Measurements from ENCODE around the gene CYFIP1. TPM values are rescaled to one million over a fixed set of nuclear protein-coding genes. Genes with fewer than 3 reads are reported as not detected.

The CYFIP1 gene
- total RNA-seq, 1 donor from 2014 or later, result 16.4 TPM

- CTCF ChIA-PET, result no interaction called here
These were observed 102.1 kb downstream of the CYFIP1 start for GRCh38 chr15:22878103-22878502.

GRCh38 chr15:22877607-22878006 lies 102.6 kb downstream of the CYFIP1 start:
- TF ChIP-seq CTCF (IDR thresholded peaks at IDR 0.05), result no peak
- ChIA-PET POLR2A (no interaction called here), CTCF (no interaction called here)
- H3K36me3 Mint-ChIP-seq (ENCODE audit: low read depth), result peaks cover 4% of the 10 kb centered on the region
- no peak overlapping the region for H3K27ac Mint-ChIP-seq
- H3K27me3 Mint-ChIP-seq, result no peaks in the 10 kb centered on the region
- H3K9me3 Mint-ChIP-seq, result no peaks in the 10 kb centered on the region
- H3K4me1 Mint-ChIP-seq, result peaks cover 4% of the 10 kb centered on the region
- H3K4me3 Mint-ChIP-seq, result no peak overlapping the region
- no peak for ATAC-seq (ENCODE audit: low read depth)
- intact Hi-C loops (cut with micrococcal nuclease), result no loop called here
- no peak for DNase-seq

More at GRCh38 chr15:22878103-22878502, 102.1 kb downstream of the CYFIP1 start:
- no peak overlapping the region for H3K4me3 Mint-ChIP-seq
- H3K27ac Mint-ChIP-seq, result no peak overlapping the region
- peaks cover 4% of the 10 kb centered on the region for H3K36me3 Mint-ChIP-seq (ENCODE audit: low read depth)
- no peaks in the 10 kb centered on the region for H3K9me3 Mint-ChIP-seq
- intact Hi-C loops (cut with micrococcal nuclease), result no loop called here
- TF ChIP-seq CTCF (IDR thresholded peaks at IDR 0.05), result no peak
- H3K27me3 Mint-ChIP-seq, result no peaks in the 10 kb centered on the region
- H3K4me1 Mint-ChIP-seq, result peaks cover 3% of the 10 kb centered on the region
- POLR2A ChIA-PET, result no interaction called here
- DNase-seq, result no peak
- no peak for ATAC-seq (ENCODE audit: low read depth)

- intact Hi-C loops (cut with micrococcal nuclease), result no loop called here
- ATAC-seq (ENCODE audit: low read depth), result no peak
- ChIA-PET CTCF (no interaction called here), POLR2A (no interaction called here)
- Mint-ChIP-seq H3K4me3 (no peak overlapping the region), H3K27me3 (no peaks in the 10 kb centered on the region), H3K9me3 (no peaks in the 10 kb centered on the region), H3K36me3 (ENCODE audit: low read depth) (peaks cover 4% of the 10 kb centered on the region), H3K4me1 (peaks cover 4% of the 10 kb centered on the region), H3K27ac (no peak overlapping the region)
- TF ChIP-seq CTCF (IDR thresholded peaks at IDR 0.05), result no peak
- no peak for DNase-seq
These were observed 103.1 kb downstream of the CYFIP1 start for GRCh38 chr15:22877117-22877516.

GRCh38 chr15:22874966-22875365 lies 105.2 kb downstream of the CYFIP1 start:
- H3K27ac Mint-ChIP-seq, result no peak overlapping the region
- intact Hi-C loops (cut with micrococcal nuclease), result no loop called here

DNA sequence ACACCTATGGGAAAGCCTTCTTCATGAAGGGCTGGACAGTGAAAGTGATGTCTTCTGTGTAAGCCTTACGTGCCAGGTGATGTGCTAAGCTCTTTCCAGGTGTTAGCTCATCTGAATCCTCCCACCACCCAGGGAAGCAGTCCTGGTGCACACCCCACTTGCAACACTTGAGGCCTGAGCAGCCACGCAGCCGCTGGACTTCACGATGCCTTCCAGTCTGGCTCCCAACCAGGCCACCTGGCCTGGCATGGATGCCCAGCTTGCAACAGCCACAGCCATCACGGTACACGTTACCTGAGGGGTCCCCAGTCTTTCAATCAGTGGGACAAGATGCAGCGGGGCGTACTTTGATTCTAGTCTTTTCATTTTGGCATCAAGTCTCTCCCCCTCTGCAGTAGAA lies 105.9 kb downstream of the CYFIP1 start:
- ChIA-PET POLR2A (no interaction called here), CTCF (no interaction called here)
- Mint-ChIP-seq H3K36me3 (ENCODE audit: low read depth) (peaks cover 23% of the 10 kb centered on the region), H3K9me3 (no peaks in the 10 kb centered on the region), H3K4me1 (peaks cover 4% of the 10 kb centered on the region), H3K27ac (no peak overlapping the region), H3K27me3 (no peaks in the 10 kb centered on the region), H3K4me3 (no peak overlapping the region)
- intact Hi-C loops (cut with micrococcal nuclease), result no loop called here
- no peak for ATAC-seq (ENCODE audit: low read depth)
- DNase-seq, result no peak
- no peak for TF ChIP-seq CTCF (IDR thresholded peaks at IDR 0.05)

More at GRCh38 chr15:22874966-22875365, 105.2 kb downstream of the CYFIP1 start:
- DNase-seq, result no peak
- Mint-ChIP-seq H3K4me1 (peaks cover 4% of the 10 kb centered on the region), H3K27me3 (no peaks in the 10 kb centered on the region), H3K9me3 (no peaks in the 10 kb centered on the region), H3K36me3 (ENCODE audit: low read depth) (peaks cover 17% of the 10 kb centered on the region), H3K4me3 (no peak overlapping the region)
- no peak for ATAC-seq (ENCODE audit: low read depth)
- POLR2A ChIA-PET, result no interaction called here
- CTCF ChIA-PET, result no interaction called here
- no peak for TF ChIP-seq CTCF (IDR thresholded peaks at IDR 0.05)
